Activated B cell treated with CpG ODN at 0.5 μM for 24 hours (primary cell): ENCODE measurements around the gene LRP1-AS. TPM values are rescaled to one million over a fixed set of nuclear protein-coding genes. Genes with fewer than 3 reads are reported as not detected.

ENCODE experiments used
- ATAC-seq: fragments of 200-7000 bp; cut with Tn5 transposase; one replicate; pipeline ENCODE4 v1.10.0; 2021; ENCODE audit warnings: low read depth, mild to moderate bottlenecking, moderate library complexity
- CTCF ChIA-PET: fragments of 350-600 bp; sonication (Branson Sonifier 250); formaldehyde crosslinking; loops from one replicate; lab custom pipeline; 2021; ENCODE audit warnings: antibody characterized with exemption; lab: Charles Lee
- POLR2A ChIA-PET: fragments of 350-600 bp; sonication (Branson Sonifier 250); formaldehyde crosslinking; loops from one replicate; lab custom pipeline; 2021; ENCODE audit warnings: antibody characterized with exemption; lab: Charles Lee
- DNase-seq: peaks from one replicate; pipeline ENCODE4 v3.0.0; 2022
- H3K27ac Mint-ChIP-seq: one replicate; pipeline ENCODE4 v1.8.0; 2020; ENCODE audit warnings: mixed read lengths
- H3K27me3 Mint-ChIP-seq: one replicate; pipeline ENCODE4 v1.8.0; 2021; ENCODE audit warnings: mixed read lengths
- H3K36me3 Mint-ChIP-seq: one replicate; pipeline ENCODE4 v1.8.0; 2021; ENCODE audit warnings: low read depth, mixed read lengths
- H3K4me1 Mint-ChIP-seq: one replicate; pipeline ENCODE4 v1.8.0; 2021; ENCODE audit warnings: mixed read lengths
- H3K4me3 Mint-ChIP-seq: one replicate; pipeline ENCODE4 v1.8.0; 2020; ENCODE audit warnings: mild to moderate bottlenecking, mixed read lengths
- H3K9me3 Mint-ChIP-seq: one replicate; pipeline ENCODE4 v1.8.0; 2020; ENCODE audit warnings: mixed read lengths
- intact Hi-C: fragments of 100-400 bp; cut with micrococcal nuclease; formaldehyde crosslinking; loops from one replicate; pipeline ENCODE4 v1.15.1; 2024
- total RNA-seq: library from RNA; stranded (reverse); gene quantifications from 2 replicates; pipeline ENCODE4 v1.2.3, GENCODE V29; 2022
- TF ChIP-seq, protein P1 (sequence below): fragments of 200-600 bp; IDR thresholded peaks from one replicate; pipeline ENCODE4 v1.8.0; 2022; ENCODE audit warnings: antibody characterized with exemption, mild to moderate bottlenecking

LRP1-AS gene
- total RNA-seq, 1 donor from 2014 or later = not detected

DNA sequence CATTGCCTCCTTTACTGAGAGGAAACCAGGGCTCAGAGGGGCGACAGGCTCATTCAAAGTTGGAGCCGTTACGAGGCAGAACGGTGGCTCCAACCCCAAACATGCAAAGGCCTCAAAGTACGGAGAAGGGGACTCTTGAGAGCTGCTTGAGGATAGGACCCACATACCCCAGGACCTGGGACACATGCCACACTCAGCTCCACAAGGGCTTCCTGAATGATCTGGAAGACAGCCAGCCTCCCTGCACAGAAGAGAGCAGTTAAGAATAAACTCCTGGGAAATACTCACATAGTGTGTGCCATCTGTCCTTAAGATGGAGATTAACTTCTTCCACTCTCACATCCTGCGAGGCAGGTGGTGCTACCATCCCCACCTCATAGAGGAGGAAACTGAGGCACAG is 42.6 kb upstream of the LRP1-AS start:
- ChIA-PET POLR2A (no interaction called here), CTCF (no interaction called here)
- Mint-ChIP-seq H3K4me3 (no peak overlapping the region), H3K4me1 (no peaks in the 10 kb centered on the region), H3K36me3 (no peaks in the 10 kb centered on the region), H3K9me3 (no peaks in the 10 kb centered on the region), H3K27me3 (no peaks in the 10 kb centered on the region), H3K27ac (no peak overlapping the region)
- DNase-seq (no peak), ATAC-seq (no peak)
- TF ChIP-seq, protein P1, sequence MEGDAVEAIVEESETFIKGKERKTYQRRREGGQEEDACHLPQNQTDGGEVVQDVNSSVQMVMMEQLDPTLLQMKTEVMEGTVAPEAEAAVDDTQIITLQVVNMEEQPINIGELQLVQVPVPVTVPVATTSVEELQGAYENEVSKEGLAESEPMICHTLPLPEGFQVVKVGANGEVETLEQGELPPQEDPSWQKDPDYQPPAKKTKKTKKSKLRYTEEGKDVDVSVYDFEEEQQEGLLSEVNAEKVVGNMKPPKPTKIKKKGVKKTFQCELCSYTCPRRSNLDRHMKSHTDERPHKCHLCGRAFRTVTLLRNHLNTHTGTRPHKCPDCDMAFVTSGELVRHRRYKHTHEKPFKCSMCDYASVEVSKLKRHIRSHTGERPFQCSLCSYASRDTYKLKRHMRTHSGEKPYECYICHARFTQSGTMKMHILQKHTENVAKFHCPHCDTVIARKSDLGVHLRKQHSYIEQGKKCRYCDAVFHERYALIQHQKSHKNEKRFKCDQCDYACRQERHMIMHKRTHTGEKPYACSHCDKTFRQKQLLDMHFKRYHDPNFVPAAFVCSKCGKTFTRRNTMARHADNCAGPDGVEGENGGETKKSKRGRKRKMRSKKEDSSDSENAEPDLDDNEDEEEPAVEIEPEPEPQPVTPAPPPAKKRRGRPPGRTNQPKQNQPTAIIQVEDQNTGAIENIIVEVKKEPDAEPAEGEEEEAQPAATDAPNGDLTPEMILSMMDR = no peak
- intact Hi-C loops = no loop called here

DNA sequence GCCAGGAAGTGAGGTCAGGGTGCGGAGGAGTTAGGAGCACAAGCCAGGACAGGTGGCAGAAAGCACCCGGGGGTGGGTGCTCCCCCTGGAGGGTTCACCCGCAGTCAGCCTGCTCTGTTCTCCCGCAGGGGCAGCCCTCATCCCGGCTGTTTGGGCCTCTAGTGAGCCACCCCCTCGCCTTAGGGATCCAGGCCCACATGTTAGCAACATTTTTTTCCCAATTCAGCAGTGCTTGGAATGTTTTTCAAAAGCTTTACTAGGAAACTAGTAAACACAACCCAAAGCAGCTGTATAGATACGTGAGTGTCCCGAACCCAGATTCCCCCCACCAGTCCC is 40.6 kb upstream of the LRP1-AS start:
- H3K4me3 Mint-ChIP-seq = no peak overlapping the region
- ChIA-PET CTCF (interaction anchor here (1.1 to 2.6 kb wide), 3 partner anchors 51 to 119 kb away, joined by 3 to 15 read pairs (median 3); no protein-coding TSS in a partner anchor), POLR2A (no interaction called here)
- no peak overlapping the region for H3K27ac Mint-ChIP-seq
- no peaks in the 10 kb centered on the region for H3K9me3 Mint-ChIP-seq
- ATAC-seq = no peak
- H3K36me3 Mint-ChIP-seq = no peaks in the 10 kb centered on the region
- TF ChIP-seq, protein P1 = no peak
- no peaks in the 10 kb centered on the region for H3K27me3 Mint-ChIP-seq
- intact Hi-C loops = no loop called here
- DNase-seq = no peak
- peaks cover under 1% of the 10 kb centered on the region for H3K4me1 Mint-ChIP-seq

DNA sequence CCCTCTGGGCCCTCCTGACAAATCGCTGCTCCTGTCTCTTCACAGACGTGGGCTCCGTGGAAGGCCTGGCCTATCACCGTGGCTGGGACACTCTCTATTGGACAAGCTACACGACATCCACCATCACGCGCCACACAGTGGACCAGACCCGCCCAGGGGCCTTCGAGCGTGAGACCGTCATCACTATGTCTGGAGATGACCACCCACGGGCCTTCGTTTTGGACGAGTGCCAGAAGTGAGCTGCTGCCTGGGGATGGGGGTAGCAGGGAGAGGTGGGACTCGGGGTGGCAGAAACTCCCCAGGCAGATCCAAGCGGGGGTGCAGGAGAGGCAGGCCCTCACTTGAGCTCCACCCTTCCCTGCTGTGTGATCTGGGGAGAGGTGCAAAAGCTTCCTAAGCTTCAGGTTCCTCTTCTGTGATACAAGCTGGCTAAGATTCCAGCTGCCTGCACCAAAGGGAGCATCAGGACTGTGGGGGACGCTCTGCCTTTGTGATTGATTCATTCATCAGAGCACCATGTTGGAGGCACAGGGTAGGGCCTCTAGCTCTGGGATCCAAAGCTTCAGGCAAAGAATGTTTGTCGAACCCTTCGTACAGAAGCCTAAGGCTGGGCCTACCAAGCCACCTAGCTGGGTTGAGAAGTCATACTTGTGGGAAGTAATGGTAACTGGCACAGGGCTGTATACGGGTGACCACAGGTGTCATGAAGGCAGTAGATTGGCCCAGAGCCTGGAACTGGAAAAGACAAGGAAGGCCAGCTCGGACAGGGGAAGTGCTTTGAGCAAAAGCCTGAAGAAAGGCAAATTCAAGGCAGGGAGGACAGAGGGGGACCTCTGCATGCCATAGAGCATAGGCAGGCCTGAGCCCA is 40.0 kb upstream of the LRP1-AS start:
- POLR2A ChIA-PET = no interaction called here
- Mint-ChIP-seq H3K4me1 (peaks cover 4% of the 10 kb centered on the region), H3K27me3 (no peaks in the 10 kb centered on the region), H3K36me3 (no peaks in the 10 kb centered on the region), H3K4me3 (no peak overlapping the region), H3K27ac (no peak overlapping the region), H3K9me3 (no peaks in the 10 kb centered on the region)
- intact Hi-C loops = no loop called here
- ATAC-seq (no peak), DNase-seq (no peak)
- TF ChIP-seq, protein P1 = no peak
- CTCF ChIA-PET = interaction anchor here (1.1 to 2.6 kb wide), 4 partner anchors 51 to 118 kb away, joined by 3 to 15 read pairs (median 5); no protein-coding TSS in a partner anchor

DNA sequence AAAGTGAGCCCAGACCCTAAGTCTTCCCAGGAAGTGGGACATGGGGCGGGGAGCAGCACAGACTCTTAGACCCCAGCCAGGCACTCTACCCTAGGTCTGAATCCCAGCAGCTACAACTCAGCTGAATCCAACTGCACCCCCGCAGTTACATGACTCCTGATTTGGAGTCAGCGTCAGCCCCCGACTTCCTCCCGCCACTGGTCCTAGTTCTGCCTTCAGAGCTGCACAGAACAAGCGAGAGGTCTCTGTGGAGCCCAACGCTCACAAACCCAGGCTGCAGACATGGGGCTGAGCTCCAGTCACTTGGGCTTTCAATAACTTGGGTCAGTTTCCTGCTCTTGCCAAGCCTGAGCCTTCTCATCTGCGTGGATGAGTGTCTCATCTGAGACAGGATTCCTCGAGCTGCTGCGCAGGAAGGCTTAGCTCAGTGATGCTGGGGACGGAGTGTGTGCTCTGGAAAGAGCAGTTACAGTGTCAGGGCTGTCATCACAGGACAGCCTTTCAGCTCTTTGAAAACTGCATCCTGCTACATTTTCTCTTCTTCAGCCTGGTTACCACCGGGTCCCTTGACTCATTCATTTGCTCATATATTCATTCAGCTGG is 38.6 kb upstream of the LRP1-AS start:
- no peak for ATAC-seq
- Mint-ChIP-seq H3K36me3 (no peaks in the 10 kb centered on the region), H3K4me3 (no peak overlapping the region), H3K27ac (no peak overlapping the region), H3K27me3 (no peaks in the 10 kb centered on the region), H3K4me1 (peaks cover 4% of the 10 kb centered on the region), H3K9me3 (no peaks in the 10 kb centered on the region)
- no peak for DNase-seq
- intact Hi-C loops = no loop called here
- TF ChIP-seq, protein P1 = no peak
- CTCF ChIA-PET = interaction anchor here (0.9 to 2.6 kb wide), 3 partner anchors 10 to 117 kb away, joined by 4 to 15 read pairs (median 7); no protein-coding TSS in a partner anchor
- POLR2A ChIA-PET = interaction anchor here (0.6 kb wide), 2 partner anchors 61 to 97 kb away, joined by 3 read pairs; partner anchors contain the start of gene NAB2

DNA sequence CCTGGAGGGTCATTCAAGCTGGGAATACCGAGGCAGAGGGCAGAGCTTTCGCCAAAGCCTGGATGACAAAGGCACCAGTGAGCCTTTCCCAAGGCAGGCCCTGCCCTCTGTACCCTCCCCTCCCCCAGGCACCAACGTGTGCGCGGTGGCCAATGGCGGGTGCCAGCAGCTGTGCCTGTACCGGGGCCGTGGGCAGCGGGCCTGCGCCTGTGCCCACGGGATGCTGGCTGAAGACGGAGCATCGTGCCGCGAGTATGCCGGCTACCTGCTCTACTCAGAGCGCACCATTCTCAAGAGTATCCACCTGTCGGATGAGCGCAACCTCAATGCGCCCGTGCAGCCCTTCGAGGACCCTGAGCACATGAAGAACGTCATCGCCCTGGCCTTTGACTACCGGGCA is 38.0 kb upstream of the LRP1-AS start:
- CTCF ChIA-PET = interaction anchor here (1.3 to 2.6 kb wide), 3 partner anchors 74 to 116 kb away, joined by 3 to 15 read pairs (median 5); partner anchors contain the start of gene STAT6
- Mint-ChIP-seq H3K36me3 (no peaks in the 10 kb centered on the region), H3K27me3 (no peaks in the 10 kb centered on the region), H3K4me1 (peaks cover 4% of the 10 kb centered on the region), H3K27ac (no peak overlapping the region), H3K9me3 (no peaks in the 10 kb centered on the region), H3K4me3 (no peak overlapping the region)
- no peak for ATAC-seq
- intact Hi-C loops = no loop called here
- TF ChIP-seq, protein P1 = no peak
- POLR2A ChIA-PET = no interaction called here
- DNase-seq = no peak
